Measurements from ENCODE around the gene MYH11. TPM values are rescaled to one million over a fixed set of nuclear protein-coding genes. Genes with fewer than 3 reads are reported as not detected.

Gene MYH11
- total RNA-seq, 2 donors from 2014 or later, result 2,411 to 2,456 TPM

- no peak for TF ChIP-seq CTCF (IDR thresholded peaks at IDR 0.05)
- H3K36me3 ChIP-seq, result peaks cover 64% of the 10 kb centered on the region
- H3K9me3 ChIP-seq, result no peaks in the 10 kb centered on the region
- ATAC-seq (ENCODE audit: insufficient number of reproducible peaks, low FRiP score, low read depth), result no peak
- H3K27me3 ChIP-seq (replicated peaks; ENCODE audit: insufficient read depth), result no peaks in the 10 kb centered on the region
- H3K4me1 ChIP-seq (ENCODE audit: control insufficient read depth in 1 of 2, low read depth in 2 of 2), result peaks cover 15 to 76% of the 10 kb centered on the region in 2 donors
- no peak overlapping the region for H3K4me3 ChIP-seq
- no peak for DNase-seq (ENCODE audit: low spot score)
- H3K27ac ChIP-seq, result peak overlapping the region; percentile 61 to 75
Observed at GRCh38 chr16:15785386-15786059, 71.3 kb downstream of the MYH11 start.

GRCh38 chr16:15783985-15784384 is 72.8 kb downstream of the MYH11 start:
- ATAC-seq (ENCODE audit: insufficient number of reproducible peaks, low FRiP score, low read depth) (no peak), DNase-seq (ENCODE audit: low spot score) (no peak)
- no peak for TF ChIP-seq CTCF (IDR thresholded peaks at IDR 0.05)
- Histone ChIP-seq H3K27me3 (replicated peaks; ENCODE audit: insufficient read depth) (no peaks in the 10 kb centered on the region), H3K36me3 (peaks cover 80% of the 10 kb centered on the region), H3K4me3 (no peak overlapping the region), H3K4me1 (ENCODE audit: control insufficient read depth in 1 of 2, low read depth in 2 of 2) (peaks cover 3 to 72% of the 10 kb centered on the region in 2 donors), H3K9me3 (no peaks in the 10 kb centered on the region), H3K27ac (peak overlapping the region in 1 of 2 donors; percentile 75)

- no peak for ATAC-seq (ENCODE audit: insufficient number of reproducible peaks, low FRiP score, low read depth)
- DNase-seq (ENCODE audit: low spot score), result no peak
- Histone ChIP-seq H3K9me3 (no peaks in the 10 kb centered on the region), H3K4me3 (no peak overlapping the region), H3K27ac (peak overlapping the region in 1 of 2 donors; percentile 4), H3K4me1 (ENCODE audit: control insufficient read depth in 1 of 2, low read depth in 2 of 2) (peaks cover 0 to 72% of the 10 kb centered on the region in 2 donors), H3K27me3 (replicated peaks; ENCODE audit: insufficient read depth) (no peaks in the 10 kb centered on the region), H3K36me3 (peaks cover 91% of the 10 kb centered on the region)
- TF ChIP-seq CTCF (IDR thresholded peaks at IDR 0.05), result no peak
Observed at GRCh38 chr16:15782573-15783365, 74.1 kb downstream of the MYH11 start.

GRCh38 chr16:15781650-15782049 is 75.2 kb downstream of the MYH11 start:
- Histone ChIP-seq H3K27ac (peak overlapping the region in 1 of 2 donors; percentile 34), H3K27me3 (replicated peaks; ENCODE audit: insufficient read depth) (no peaks in the 10 kb centered on the region), H3K4me1 (ENCODE audit: control insufficient read depth in 1 of 2, low read depth in 2 of 2) (peaks cover 0 to 72% of the 10 kb centered on the region in 2 donors), H3K9me3 (no peaks in the 10 kb centered on the region), H3K36me3 (peaks cover 93% of the 10 kb centered on the region), H3K4me3 (no peak overlapping the region)
- DNase-seq (ENCODE audit: low spot score) (no peak), ATAC-seq (ENCODE audit: insufficient number of reproducible peaks, low FRiP score, low read depth) (no peak)
- no peak for TF ChIP-seq CTCF (IDR thresholded peaks at IDR 0.05)

- ATAC-seq (ENCODE audit: insufficient number of reproducible peaks, low FRiP score, low read depth) (no peak), DNase-seq (ENCODE audit: low spot score) (no peak)
- Histone ChIP-seq H3K27me3 (replicated peaks; ENCODE audit: insufficient read depth) (no peaks in the 10 kb centered on the region), H3K4me3 (no peak overlapping the region), H3K9me3 (no peaks in the 10 kb centered on the region), H3K27ac (peak overlapping the region; percentile 8 to 51), H3K4me1 (ENCODE audit: control insufficient read depth in 1 of 2, low read depth in 2 of 2) (peaks cover 0 to 72% of the 10 kb centered on the region in 2 donors), H3K36me3 (peaks cover 93% of the 10 kb centered on the region)
- no peak for TF ChIP-seq CTCF (IDR thresholded peaks at IDR 0.05)
Observed at GRCh38 chr16:15780805-15781204, 76.0 kb downstream of the MYH11 start.

Data from thoracic aorta (tissue), 2 donors.